Nephron (organoid): ENCODE data around the gene OSBPL1A.

Source experiments
- H3K27ac Mint-ChIP-seq, 3 experiments: 2 replicates each; pipeline ENCODE4 v1.8.0; 2020; ENCODE audit warnings: mixed read lengths in 3 of 3, mild to moderate bottlenecking in 2 of 3, moderate library complexity in 1 of 3
- H3K27me3 Mint-ChIP-seq: 2 replicates; pipeline ENCODE4 v1.8.0; 2021; ENCODE audit warnings: low read depth, mild to moderate bottlenecking, moderate library complexity, mixed read lengths
- H3K36me3 Mint-ChIP-seq: 2 replicates; pipeline ENCODE4 v1.8.0; 2020; ENCODE audit warnings: low read depth, mixed read lengths
- H3K4me1 Mint-ChIP-seq: 2 replicates; pipeline ENCODE4 v1.8.0; 2020; ENCODE audit warnings: mixed read lengths
- H3K4me3 Mint-ChIP-seq, 3 experiments: 2 replicates each; pipeline ENCODE4 v1.8.0; 2020; ENCODE audit warnings: mild to moderate bottlenecking in 3 of 3, mixed read lengths in 3 of 3, moderate library complexity in 2 of 3
- H3K9me3 Mint-ChIP-seq: 2 replicates; pipeline ENCODE4 v1.8.0; 2020; ENCODE audit warnings: mixed read lengths
- TF ChIP-seq, protein P1 (sequence below), 3 experiments: fragments of 200-600 bp; sonication (generic); IDR thresholded peaks; one replicate each; pipeline ENCODE4 v1.5.0; 2021; ENCODE audit warnings: antibody characterized with exemption in 3 of 3; ENCODE audit not compliant: unreplicated experiment in 3 of 3

OSBPL1A gene

DNA sequence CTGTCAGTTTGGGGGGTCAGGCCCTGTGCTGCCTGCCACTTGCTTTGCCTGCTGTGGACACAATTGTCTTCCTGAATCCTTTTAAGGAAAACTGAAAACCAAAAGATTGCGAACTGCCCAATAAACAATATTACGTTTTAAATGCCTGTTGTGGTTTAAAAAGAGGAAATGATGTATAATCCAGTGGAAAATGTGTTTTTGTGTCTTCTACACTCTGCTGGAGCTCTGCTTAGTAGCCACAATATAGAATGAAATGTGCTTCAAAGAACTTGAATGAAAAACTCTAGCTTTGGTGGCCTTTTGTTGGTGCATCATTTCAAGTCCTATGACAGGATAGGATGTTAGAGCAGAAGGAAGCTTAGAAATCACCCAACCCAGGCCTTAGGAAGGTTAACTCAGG is 282.0 kb downstream of the OSBPL1A start:
- no peaks in the 10 kb centered on the region for H3K27me3 Mint-ChIP-seq
- H3K9me3 Mint-ChIP-seq = no peaks in the 10 kb centered on the region
- H3K4me3 Mint-ChIP-seq = no peak overlapping the region
- no peak overlapping the region for H3K27ac Mint-ChIP-seq
- TF ChIP-seq, protein P1, sequence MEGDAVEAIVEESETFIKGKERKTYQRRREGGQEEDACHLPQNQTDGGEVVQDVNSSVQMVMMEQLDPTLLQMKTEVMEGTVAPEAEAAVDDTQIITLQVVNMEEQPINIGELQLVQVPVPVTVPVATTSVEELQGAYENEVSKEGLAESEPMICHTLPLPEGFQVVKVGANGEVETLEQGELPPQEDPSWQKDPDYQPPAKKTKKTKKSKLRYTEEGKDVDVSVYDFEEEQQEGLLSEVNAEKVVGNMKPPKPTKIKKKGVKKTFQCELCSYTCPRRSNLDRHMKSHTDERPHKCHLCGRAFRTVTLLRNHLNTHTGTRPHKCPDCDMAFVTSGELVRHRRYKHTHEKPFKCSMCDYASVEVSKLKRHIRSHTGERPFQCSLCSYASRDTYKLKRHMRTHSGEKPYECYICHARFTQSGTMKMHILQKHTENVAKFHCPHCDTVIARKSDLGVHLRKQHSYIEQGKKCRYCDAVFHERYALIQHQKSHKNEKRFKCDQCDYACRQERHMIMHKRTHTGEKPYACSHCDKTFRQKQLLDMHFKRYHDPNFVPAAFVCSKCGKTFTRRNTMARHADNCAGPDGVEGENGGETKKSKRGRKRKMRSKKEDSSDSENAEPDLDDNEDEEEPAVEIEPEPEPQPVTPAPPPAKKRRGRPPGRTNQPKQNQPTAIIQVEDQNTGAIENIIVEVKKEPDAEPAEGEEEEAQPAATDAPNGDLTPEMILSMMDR (IDR thresholded peaks at IDR 0.05; ENCODE audit: unreplicated experiment in 3 of 3) = no peak
- H3K36me3 Mint-ChIP-seq = peaks cover 3% of the 10 kb centered on the region
- H3K4me1 Mint-ChIP-seq = no peaks in the 10 kb centered on the region

DNA sequence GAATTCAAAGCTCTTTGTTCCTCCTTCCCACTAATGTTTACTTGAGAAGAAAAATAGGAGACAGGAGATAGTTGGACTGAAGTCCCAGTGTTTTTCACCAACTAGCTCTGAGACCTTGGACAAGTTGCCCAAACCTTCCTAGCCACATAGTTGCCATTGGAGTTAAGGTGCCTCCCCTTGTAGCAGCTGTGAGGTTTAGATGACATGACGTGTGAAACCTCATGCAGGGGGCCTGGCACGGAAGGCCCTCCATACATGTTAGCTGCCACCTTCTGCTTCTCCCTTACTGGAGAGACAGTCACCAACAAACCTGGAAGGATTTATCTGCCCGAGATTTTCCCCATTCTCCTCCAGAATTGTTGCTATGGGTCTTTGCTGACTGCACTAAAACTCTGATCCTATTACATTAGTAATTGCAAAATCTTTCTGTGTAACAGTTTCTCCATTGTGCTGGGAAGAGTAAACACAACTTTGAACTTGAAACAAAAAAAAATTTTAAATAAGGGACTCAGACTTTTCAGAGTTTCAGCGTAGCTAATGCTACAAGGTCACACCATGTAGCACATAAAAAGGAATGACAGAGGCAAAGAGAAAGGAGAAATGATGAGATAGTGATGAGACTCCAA is 282.6 kb downstream of the OSBPL1A start:
- H3K4me1 Mint-ChIP-seq = no peaks in the 10 kb centered on the region
- no peaks in the 10 kb centered on the region for H3K36me3 Mint-ChIP-seq
- no peak overlapping the region for H3K4me3 Mint-ChIP-seq
- TF ChIP-seq, protein P1 (IDR thresholded peaks at IDR 0.05; ENCODE audit: unreplicated experiment in 3 of 3) = no peak
- no peaks in the 10 kb centered on the region for H3K9me3 Mint-ChIP-seq
- H3K27me3 Mint-ChIP-seq = no peaks in the 10 kb centered on the region
- H3K27ac Mint-ChIP-seq = no peak overlapping the region

DNA sequence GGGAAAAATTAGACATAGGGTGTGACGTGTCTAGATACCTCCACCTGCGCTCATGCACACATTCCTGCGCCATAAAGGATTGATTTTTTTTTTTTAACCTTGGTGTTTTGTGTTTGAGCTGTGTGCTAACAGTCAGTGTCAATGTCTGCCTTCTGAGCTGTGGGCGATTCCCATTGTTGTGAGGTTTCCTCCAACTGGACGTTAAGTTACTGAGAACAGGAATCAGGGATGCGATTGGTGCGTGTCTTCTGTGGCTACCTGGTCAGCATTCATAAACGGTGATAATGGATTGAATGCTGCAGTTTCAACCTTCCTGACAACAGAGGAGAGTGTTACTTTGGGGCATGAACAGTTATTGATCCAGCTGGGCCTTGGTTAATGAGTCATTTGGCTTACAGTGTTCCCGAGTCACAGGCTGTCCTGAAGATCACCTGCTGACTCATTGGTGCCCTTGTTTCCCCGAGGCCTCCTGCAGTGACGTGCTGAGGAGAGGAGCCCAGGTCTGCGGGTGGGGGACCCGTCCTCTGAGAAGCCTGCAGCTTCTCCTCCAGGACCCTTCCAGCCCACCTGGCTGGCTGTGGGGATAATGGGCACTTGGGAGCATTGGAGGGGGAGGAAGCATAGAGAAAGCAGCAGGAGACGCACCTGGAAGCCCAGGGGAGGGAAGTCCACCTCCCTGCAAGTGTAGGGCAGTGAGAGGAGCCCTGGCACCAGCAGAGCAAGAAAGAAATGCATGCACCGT is 284.6 kb downstream of the OSBPL1A start:
- Mint-ChIP-seq H3K27ac (no peak overlapping the region), H3K9me3 (no peaks in the 10 kb centered on the region), H3K27me3 (no peaks in the 10 kb centered on the region), H3K4me1 (no peaks in the 10 kb centered on the region), H3K36me3 (no peaks in the 10 kb centered on the region), H3K4me3 (no peak overlapping the region)
- TF ChIP-seq, protein P1 (IDR thresholded peaks at IDR 0.05; ENCODE audit: unreplicated experiment in 3 of 3) = no peak

DNA sequence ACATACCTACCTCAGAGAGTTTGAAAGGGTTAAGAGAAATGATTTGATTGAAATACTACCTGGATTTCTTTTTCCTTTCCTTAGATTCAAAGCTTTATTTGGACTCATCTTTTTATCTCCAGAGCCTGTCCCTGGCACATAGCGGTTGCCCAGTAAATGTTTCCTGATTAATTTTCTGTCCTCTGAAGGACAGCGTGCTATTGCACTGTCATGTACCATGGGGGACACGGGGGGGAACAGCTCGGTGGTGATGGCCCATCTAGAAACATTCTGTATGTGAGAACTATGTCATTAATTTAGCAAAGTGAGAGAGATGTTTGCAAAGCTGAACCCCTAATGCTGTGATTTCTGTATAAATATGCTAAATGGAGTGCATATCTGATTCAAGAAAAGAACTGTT is 285.2 kb downstream of the OSBPL1A start:
- Mint-ChIP-seq H3K36me3 (no peaks in the 10 kb centered on the region), H3K4me1 (no peaks in the 10 kb centered on the region)
- TF ChIP-seq, protein P1 (IDR thresholded peaks at IDR 0.05; ENCODE audit: unreplicated experiment in 3 of 3) = no peak

More for the DNA sequence above, 285.2 kb downstream of the OSBPL1A start:
- H3K27ac Mint-ChIP-seq = no peak overlapping the region
- H3K27me3 Mint-ChIP-seq = no peaks in the 10 kb centered on the region
- no peaks in the 10 kb centered on the region for H3K9me3 Mint-ChIP-seq
- no peak overlapping the region for H3K4me3 Mint-ChIP-seq
